ENCODE data around the gene PRKCE.

DNA sequence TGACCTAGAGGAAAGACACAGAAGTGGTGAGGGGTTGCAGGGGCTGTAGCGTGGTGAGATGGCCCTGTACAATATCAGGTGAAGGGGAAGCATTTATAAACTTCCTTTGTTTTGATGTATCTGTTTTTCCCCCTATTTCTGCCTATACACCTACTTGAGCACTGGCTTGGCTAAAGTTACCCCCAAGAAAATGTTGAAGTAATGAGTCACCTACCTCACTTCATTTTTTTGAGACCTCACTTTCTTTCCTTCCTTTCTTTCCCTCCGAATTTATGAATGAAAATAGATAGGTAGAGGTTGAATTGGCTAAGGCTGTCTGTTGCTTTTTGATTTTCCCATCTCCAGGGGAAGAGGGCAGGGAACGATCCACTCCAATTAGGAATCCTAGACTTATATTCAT, 414.6 kb downstream of the PRKCE start:
- TF ChIP-seq, protein P1, sequence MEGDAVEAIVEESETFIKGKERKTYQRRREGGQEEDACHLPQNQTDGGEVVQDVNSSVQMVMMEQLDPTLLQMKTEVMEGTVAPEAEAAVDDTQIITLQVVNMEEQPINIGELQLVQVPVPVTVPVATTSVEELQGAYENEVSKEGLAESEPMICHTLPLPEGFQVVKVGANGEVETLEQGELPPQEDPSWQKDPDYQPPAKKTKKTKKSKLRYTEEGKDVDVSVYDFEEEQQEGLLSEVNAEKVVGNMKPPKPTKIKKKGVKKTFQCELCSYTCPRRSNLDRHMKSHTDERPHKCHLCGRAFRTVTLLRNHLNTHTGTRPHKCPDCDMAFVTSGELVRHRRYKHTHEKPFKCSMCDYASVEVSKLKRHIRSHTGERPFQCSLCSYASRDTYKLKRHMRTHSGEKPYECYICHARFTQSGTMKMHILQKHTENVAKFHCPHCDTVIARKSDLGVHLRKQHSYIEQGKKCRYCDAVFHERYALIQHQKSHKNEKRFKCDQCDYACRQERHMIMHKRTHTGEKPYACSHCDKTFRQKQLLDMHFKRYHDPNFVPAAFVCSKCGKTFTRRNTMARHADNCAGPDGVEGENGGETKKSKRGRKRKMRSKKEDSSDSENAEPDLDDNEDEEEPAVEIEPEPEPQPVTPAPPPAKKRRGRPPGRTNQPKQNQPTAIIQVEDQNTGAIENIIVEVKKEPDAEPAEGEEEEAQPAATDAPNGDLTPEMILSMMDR (IDR thresholded peaks at IDR 0.05), result no peak
- TF ChIP-seq EZH2 (IDR thresholded peaks at IDR 0.05; ENCODE audit: borderline replicate concordance, insufficient read depth, low read depth, low read length, poor library complexity, severe bottlenecking), result no peak
